IPS-NIHi7 (cell line): ENCODE measurements around the gene STH.

Experiments used
- DNase-seq: peaks from one replicate; pipeline ENCODE4 v3.0.0; 2012; ENCODE audit warnings: mixed read lengths; ENCODE audit errors: extremely low spot score

STH gene

GRCh38 chr17:45984368-45984767, 14.7 kb upstream of the STH start:
- DNase-seq, result no peak

GRCh38 chr17:45985447-45985846, 13.6 kb upstream of the STH start:
- no peak for DNase-seq

- DNase-seq, result no peak
Measured at GRCh38 chr17:45986056-45986455, 13.0 kb upstream of the STH start.

- no peak for DNase-seq
Measured at GRCh38 chr17:45987706-45988105, 11.3 kb upstream of the STH start.

GRCh38 chr17:45989759-45990158, 9.3 kb upstream of the STH start:
- no peak for DNase-seq

- no peak for DNase-seq
Measured at GRCh38 chr17:45990886-45991285, 8.2 kb upstream of the STH start.

- DNase-seq, result no peak
Measured at GRCh38 chr17:45991341-45991740, 7.7 kb upstream of the STH start.

GRCh38 chr17:45992175-45992574, 6.9 kb upstream of the STH start:
- no peak for DNase-seq

GRCh38 chr17:45992904-45993303, 6.1 kb upstream of the STH start:
- DNase-seq, result no peak

GRCh38 chr17:45993962-45994627, 5.0 kb upstream of the STH start:
- no peak for DNase-seq

GRCh38 chr17:45994987-45995386, 4.1 kb upstream of the STH start:
- no peak for DNase-seq

GRCh38 chr17:45995627-45996270, 3.3 kb upstream of the STH start:
- DNase-seq, result no peak

GRCh38 chr17:45996282-45996937, 2.6 kb upstream of the STH start:
- no peak for DNase-seq

- no peak for DNase-seq
Measured at GRCh38 chr17:45997166-45997565, 1.9 kb upstream of the STH start.

- no peak for DNase-seq
Measured at GRCh38 chr17:45997624-45998023, 1.4 kb upstream of the STH start.

GRCh38 chr17:45999900-46000290, 845 bp downstream of the STH start:
- DNase-seq, result no peak

- no peak for DNase-seq
Measured at GRCh38 chr17:46000292-46000691, 1.2 kb downstream of the STH start.

GRCh38 chr17:46000757-46001156, 1.7 kb downstream of the STH start:
- DNase-seq, result no peak

- DNase-seq, result no peak
Measured at GRCh38 chr17:46001390-46002310, 2.6 kb downstream of the STH start.

GRCh38 chr17:46002311-46002972, 3.4 kb downstream of the STH start:
- peak; percentile 84 for DNase-seq

GRCh38 chr17:46002973-46003316, 3.9 kb downstream of the STH start:
- no peak for DNase-seq
